GM23248 (cell line): ENCODE data around the gene SOD3.

Source experiments
- EZH2 ChIP-seq: fragments of 200-600 bp; sonication (generic); IDR thresholded peaks from 2 replicates; pipeline ENCODE4 v1.6.1; 2018; ENCODE audit warnings: antibody characterized with exemption, mild to moderate bottlenecking; ENCODE audit not compliant: insufficient read depth, poor library complexity, severe bottlenecking
- EZH2phosphoT487 ChIP-seq: fragments of 200-600 bp; sonication (generic); IDR thresholded peaks from 2 replicates; pipeline ENCODE4 v1.6.1; 2018; ENCODE audit warnings: antibody characterized with exemption, moderate library complexity, mild to moderate bottlenecking, low read depth; ENCODE audit not compliant: insufficient read depth

GRCh38 chr4:24835696-24836095 is 40.3 kb downstream of the SOD3 start:
- no peak for TF ChIP-seq EZH2
- no peak for TF ChIP-seq EZH2phosphoT487
